Measurements from ENCODE around the gene NHSL2. TPM values are rescaled to one million over a fixed set of nuclear protein-coding genes. Genes with fewer than 3 reads are reported as not detected.

NHSL2 gene
- total and polyA plus RNA-seq, 2 of the 13 experiments (the other 11 are each of a cell fraction or from before 2014, with no cell fraction given) = not detected

DNA sequence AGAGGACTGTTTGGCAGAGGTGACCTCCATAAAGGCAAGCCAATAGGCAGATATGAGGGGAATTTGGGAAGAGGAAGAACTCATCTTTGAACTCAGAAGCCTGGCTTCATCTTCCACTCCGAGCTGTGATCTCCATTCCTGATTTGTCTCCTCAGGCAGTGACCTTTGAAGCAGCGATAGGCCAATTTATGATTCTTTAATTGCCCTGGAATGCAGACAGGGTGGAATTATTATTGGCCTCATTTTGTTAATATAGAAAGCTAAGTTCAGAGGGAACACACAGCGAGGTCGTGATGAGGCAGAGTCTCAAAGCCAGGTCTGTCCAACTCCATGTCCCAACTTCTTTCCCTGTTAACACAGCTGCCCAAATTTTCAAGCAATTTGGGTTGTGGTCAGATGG is 204.2 kb downstream of the NHSL2 start (continued):
- TF ChIP-seq ZNF737 (CRISPR knock-in tag; IDR thresholded peaks at IDR 0.05; ENCODE audit: borderline replicate concordance) = no peak

DNA sequence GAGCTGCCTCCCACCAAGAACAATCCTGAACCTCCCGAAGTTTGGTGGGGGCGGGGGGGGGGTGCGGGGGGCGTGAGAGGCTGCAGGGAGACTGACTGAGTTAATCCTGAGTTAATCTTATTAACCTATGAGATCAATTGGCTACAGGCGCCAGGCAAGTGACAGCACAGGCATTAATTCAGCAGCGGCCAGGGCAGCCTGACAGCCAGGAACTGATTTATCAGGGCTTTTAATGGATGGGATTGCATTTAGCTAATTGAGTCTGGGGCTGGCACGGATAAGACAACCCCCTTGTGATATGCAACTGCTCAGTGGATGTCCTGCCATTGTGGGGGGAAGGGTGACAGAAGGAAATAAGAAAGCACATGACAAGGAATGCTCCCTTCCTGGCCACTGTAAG is 204.7 kb downstream of the NHSL2 start:
- H3K9ac ChIP-seq (ENCODE audit: insufficient read depth, low read depth, low read length) = no peak overlapping the region
- FAIRE-seq (no peak), DNase-seq (ENCODE audit: low spot score) (no peak), ATAC-seq (no peak)
- H3K27me3 ChIP-seq (ENCODE audit: control insufficient read depth in 1 of 2, insufficient read depth in 2 of 2, low read length in 2 of 2) = no peaks in the 10 kb centered on the region
- POLR2A ChIA-PET = no interaction called here
- no peaks in the 10 kb centered on the region for H3K79me2 ChIP-seq (ENCODE audit: insufficient read depth, low read length)
- no TSS peak for BruUV-seq (replicated peaks)
- H3K36me3 ChIP-seq (replicated peaks in 1 of 2; ENCODE audit: control insufficient read depth in 1 of 2, insufficient read depth in 2 of 2, low read length in 2 of 2) = no peaks in the 10 kb centered on the region
- WGBS (ENCODE audit: low lambda C conversion rate) = no CpG with 5 or more reads among the region's 7 CpGs
- H4K20me1 ChIP-seq (ENCODE audit: insufficient read depth, low read length) = no peaks in the 10 kb centered on the region
- H3K4me3 ChIP-seq (replicated peaks in 1 of 3; ENCODE audit: insufficient read depth in 1 of 3, low read depth in 2 of 3, low read length in 3 of 3) = no peak overlapping the region
- no peak overlapping the region for H2AFZ ChIP-seq (ENCODE audit: low read length)
- in situ Hi-C loops (cut with HindIII; ENCODE audit: extremely low pct_ligation_motif_present, low pct_unique_long_range_greater_than_20kb) (no loop called here), intact Hi-C loops (cut with micrococcal nuclease; ENCODE audit: unreplicated experiment) (no loop called here)
- CTCF ChIA-PET (ENCODE audit: low intra/inter-chr PET ratio, low total read pairs) = no interaction called here
- no peaks in the 10 kb centered on the region for H3K4me1 ChIP-seq (ENCODE audit: insufficient read depth, low read length)
- H3K4me2 ChIP-seq (ENCODE audit: low read depth, low read length) = no peak overlapping the region
- H3K9me3 ChIP-seq (ENCODE audit: low read length) = no peaks in the 10 kb centered on the region
- H3K27ac ChIP-seq (ENCODE audit: extremely low read length, insufficient read depth, low read length) = no peak overlapping the region
- no peak for TF ChIP-seq ZNF557 (CRISPR knock-in tag; IDR thresholded peaks at IDR 0.05)
- TF ChIP-seq, protein P1, sequence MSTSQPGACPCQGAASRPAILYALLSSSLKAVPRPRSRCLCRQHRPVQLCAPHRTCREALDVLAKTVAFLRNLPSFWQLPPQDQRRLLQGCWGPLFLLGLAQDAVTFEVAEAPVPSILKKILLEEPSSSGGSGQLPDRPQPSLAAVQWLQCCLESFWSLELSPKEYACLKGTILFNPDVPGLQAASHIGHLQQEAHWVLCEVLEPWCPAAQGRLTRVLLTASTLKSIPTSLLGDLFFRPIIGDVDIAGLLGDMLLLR (CRISPR knock-in tag; IDR thresholded peaks at IDR 0.05) = no peak
- no peak for TF ChIP-seq SUZ12 (IDR thresholded peaks at IDR 0.05; ENCODE audit: low read depth, low read length)
- TF ChIP-seq, protein P2, sequence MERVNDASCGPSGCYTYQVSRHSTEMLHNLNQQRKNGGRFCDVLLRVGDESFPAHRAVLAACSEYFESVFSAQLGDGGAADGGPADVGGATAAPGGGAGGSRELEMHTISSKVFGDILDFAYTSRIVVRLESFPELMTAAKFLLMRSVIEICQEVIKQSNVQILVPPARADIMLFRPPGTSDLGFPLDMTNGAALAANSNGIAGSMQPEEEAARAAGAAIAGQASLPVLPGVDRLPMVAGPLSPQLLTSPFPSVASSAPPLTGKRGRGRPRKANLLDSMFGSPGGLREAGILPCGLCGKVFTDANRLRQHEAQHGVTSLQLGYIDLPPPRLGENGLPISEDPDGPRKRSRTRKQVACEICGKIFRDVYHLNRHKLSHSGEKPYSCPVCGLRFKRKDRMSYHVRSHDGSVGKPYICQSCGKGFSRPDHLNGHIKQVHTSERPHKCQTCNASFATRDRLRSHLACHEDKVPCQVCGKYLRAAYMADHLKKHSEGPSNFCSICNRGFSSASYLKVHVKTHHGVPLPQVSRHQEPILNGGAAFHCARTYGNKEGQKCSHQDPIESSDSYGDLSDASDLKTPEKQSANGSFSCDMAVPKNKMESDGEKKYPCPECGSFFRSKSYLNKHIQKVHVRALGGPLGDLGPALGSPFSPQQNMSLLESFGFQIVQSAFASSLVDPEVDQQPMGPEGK (CRISPR knock-in tag; IDR thresholded peaks at IDR 0.05) = no peak
- no peak for TF ChIP-seq ZNF749 (CRISPR knock-in tag; IDR thresholded peaks at IDR 0.05; ENCODE audit: borderline replicate concordance)
- TF ChIP-seq ZBTB1 (CRISPR knock-in tag; IDR thresholded peaks at IDR 0.05; ENCODE audit: borderline replicate concordance) = no peak
- no peak for TF ChIP-seq ZNF510 (CRISPR knock-in tag; IDR thresholded peaks at IDR 0.05; ENCODE audit: low read depth)
- TF ChIP-seq, protein P3, sequence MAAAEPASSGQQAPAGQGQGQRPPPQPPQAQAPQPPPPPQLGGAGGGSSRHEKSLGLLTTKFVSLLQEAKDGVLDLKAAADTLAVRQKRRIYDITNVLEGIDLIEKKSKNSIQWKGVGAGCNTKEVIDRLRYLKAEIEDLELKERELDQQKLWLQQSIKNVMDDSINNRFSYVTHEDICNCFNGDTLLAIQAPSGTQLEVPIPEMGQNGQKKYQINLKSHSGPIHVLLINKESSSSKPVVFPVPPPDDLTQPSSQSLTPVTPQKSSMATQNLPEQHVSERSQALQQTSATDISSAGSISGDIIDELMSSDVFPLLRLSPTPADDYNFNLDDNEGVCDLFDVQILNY (CRISPR knock-in tag; conservative IDR thresholded peaks at IDR 0.05) = no peak
- no peak for TF ChIP-seq ZNF337 (CRISPR knock-in tag; IDR thresholded peaks at IDR 0.05; ENCODE audit: borderline replicate concordance, low read depth)
- TF ChIP-seq U2AF2 (IDR thresholded peaks at IDR 0.05; ENCODE audit: low read depth, low read length) = no peak
- TF ChIP-seq, protein P4, sequence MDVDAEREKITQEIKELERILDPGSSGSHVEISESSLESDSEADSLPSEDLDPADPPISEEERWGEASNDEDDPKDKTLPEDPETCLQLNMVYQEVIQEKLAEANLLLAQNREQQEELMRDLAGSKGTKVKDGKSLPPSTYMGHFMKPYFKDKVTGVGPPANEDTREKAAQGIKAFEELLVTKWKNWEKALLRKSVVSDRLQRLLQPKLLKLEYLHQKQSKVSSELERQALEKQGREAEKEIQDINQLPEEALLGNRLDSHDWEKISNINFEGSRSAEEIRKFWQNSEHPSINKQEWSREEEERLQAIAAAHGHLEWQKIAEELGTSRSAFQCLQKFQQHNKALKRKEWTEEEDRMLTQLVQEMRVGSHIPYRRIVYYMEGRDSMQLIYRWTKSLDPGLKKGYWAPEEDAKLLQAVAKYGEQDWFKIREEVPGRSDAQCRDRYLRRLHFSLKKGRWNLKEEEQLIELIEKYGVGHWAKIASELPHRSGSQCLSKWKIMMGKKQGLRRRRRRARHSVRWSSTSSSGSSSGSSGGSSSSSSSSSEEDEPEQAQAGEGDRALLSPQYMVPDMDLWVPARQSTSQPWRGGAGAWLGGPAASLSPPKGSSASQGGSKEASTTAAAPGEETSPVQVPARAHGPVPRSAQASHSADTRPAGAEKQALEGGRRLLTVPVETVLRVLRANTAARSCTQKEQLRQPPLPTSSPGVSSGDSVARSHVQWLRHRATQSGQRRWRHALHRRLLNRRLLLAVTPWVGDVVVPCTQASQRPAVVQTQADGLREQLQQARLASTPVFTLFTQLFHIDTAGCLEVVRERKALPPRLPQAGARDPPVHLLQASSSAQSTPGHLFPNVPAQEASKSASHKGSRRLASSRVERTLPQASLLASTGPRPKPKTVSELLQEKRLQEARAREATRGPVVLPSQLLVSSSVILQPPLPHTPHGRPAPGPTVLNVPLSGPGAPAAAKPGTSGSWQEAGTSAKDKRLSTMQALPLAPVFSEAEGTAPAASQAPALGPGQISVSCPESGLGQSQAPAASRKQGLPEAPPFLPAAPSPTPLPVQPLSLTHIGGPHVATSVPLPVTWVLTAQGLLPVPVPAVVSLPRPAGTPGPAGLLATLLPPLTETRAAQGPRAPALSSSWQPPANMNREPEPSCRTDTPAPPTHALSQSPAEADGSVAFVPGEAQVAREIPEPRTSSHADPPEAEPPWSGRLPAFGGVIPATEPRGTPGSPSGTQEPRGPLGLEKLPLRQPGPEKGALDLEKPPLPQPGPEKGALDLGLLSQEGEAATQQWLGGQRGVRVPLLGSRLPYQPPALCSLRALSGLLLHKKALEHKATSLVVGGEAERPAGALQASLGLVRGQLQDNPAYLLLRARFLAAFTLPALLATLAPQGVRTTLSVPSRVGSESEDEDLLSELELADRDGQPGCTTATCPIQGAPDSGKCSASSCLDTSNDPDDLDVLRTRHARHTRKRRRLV (CRISPR knock-in tag; IDR thresholded peaks at IDR 0.05) = no peak
- TF ChIP-seq ZBTB20 (CRISPR knock-in tag; IDR thresholded peaks at IDR 0.05; ENCODE audit: borderline replicate concordance, low read depth) = no peak
- TF ChIP-seq ZC3H4 (CRISPR knock-in tag; IDR thresholded peaks at IDR 0.05; ENCODE audit: borderline replicate concordance) = no peak

Measured in HepG2 (cell line).